A673 (cell line): ENCODE measurements around the gene PXDC1. TPM values are rescaled to one million over a fixed set of nuclear protein-coding genes. Genes with fewer than 3 reads are reported as not detected.

ENCODE experiments used
- BruUV-seq: library from RNA; stranded (reverse); fragments of 400-500 nt; replicated peaks from 2 replicates; lab custom pipeline; 2021; lab: Mats Ljungman, UMichigan
- CTCF ChIA-PET: fragments of 300-600 bp; sonication (Branson Sonifier 250); formaldehyde crosslinking; loops from one replicate; lab custom pipeline; 2022; ENCODE audit warnings: antibody characterized with exemption; lab: Charles Lee
- POLR2A ChIA-PET: fragments of 300-600 bp; sonication (Branson Sonifier 250); formaldehyde crosslinking; loops from one replicate; lab custom pipeline; 2022; ENCODE audit warnings: antibody characterized with exemption; ENCODE audit not compliant: low non-redundant PET; lab: Charles Lee
- DNase-seq: peaks from one replicate; pipeline ENCODE4 v3.0.0-alpha.2; 2015; ENCODE audit warnings: low spot score
- H3K27ac ChIP-seq: fragments of 200-600 bp; sonication (generic); 2 replicates; pipeline ENCODE4 v1.5.1; 2016; ENCODE audit warnings: mixed run types, low read depth, mild to moderate bottlenecking, mixed read lengths, antibody characterized with exemption, low read length; ENCODE audit not compliant: poor library complexity, severe bottlenecking
- H3K27me3 ChIP-seq: fragments of 200-600 bp; sonication (generic); replicated peaks from 2 replicates; pipeline ENCODE4 v1.6.1; 2017; ENCODE audit warnings: mixed run types, low read depth, mild to moderate bottlenecking, mixed read lengths, antibody characterized with exemption, low read length; ENCODE audit not compliant: insufficient read depth, poor library complexity
- H3K36me3 ChIP-seq: fragments of 200-600 bp; sonication (generic); 2 replicates; pipeline ENCODE4 v1.6.1; 2016; ENCODE audit warnings: mixed run types, mild to moderate bottlenecking, mixed read lengths, antibody characterized with exemption, low read length; ENCODE audit not compliant: insufficient read depth, poor library complexity, severe bottlenecking
- H3K4me1 ChIP-seq: fragments of 200-600 bp; sonication (generic); 2 replicates; pipeline ENCODE4 v1.6.1; 2017; ENCODE audit warnings: mixed run types, mild to moderate bottlenecking, mixed read lengths, antibody characterized with exemption, low read length; ENCODE audit not compliant: insufficient read depth, poor library complexity, severe bottlenecking
- H3K4me3 ChIP-seq: fragments of 200-600 bp; sonication (generic); 2 replicates; pipeline ENCODE4 v1.5.1; 2016; ENCODE audit warnings: low read depth, mixed run types, mild to moderate bottlenecking, mixed read lengths, low read length; ENCODE audit not compliant: poor library complexity, severe bottlenecking
- H3K9me3 ChIP-seq: fragments of 200-600 bp; sonication (generic); 2 replicates; pipeline ENCODE4 v1.6.1; 2016; ENCODE audit warnings: mixed run types, low read depth, mild to moderate bottlenecking, mixed read lengths, antibody characterized with exemption, low read length; ENCODE audit not compliant: poor library complexity, severe bottlenecking
- CTCF ChIP-seq: fragments of 300-800, 200-600 bp; sonication (generic); conservative IDR thresholded peaks from 2 replicates; pipeline ENCODE4 v1.5.1; 2017; ENCODE audit warnings: low read depth, mild to moderate bottlenecking, antibody characterized with exemption, low read length, moderate library complexity, mixed read lengths
- EZH2 ChIP-seq: fragments of 200-600 bp; sonication (generic); IDR thresholded peaks from 2 replicates; pipeline ENCODE4 v1.6.1; 2017; ENCODE audit warnings: borderline replicate concordance, low read depth, mild to moderate bottlenecking, mixed read lengths, antibody characterized with exemption, low read length; ENCODE audit not compliant: poor library complexity, severe bottlenecking
- intact Hi-C: fragments of 100-400 bp; cut with micrococcal nuclease; formaldehyde crosslinking; loops from one replicate; pipeline ENCODE4 v1.10.0; 2022; ENCODE audit not compliant: unreplicated experiment
- total RNA-seq: library from RNA; stranded (reverse); gene quantifications from 2 replicates; pipeline ENCODE4 v1.2.3, GENCODE V29; 2021

The PXDC1 gene
- total RNA-seq, 1 experiment from 2014 or later, result 5.2 TPM

DNA sequence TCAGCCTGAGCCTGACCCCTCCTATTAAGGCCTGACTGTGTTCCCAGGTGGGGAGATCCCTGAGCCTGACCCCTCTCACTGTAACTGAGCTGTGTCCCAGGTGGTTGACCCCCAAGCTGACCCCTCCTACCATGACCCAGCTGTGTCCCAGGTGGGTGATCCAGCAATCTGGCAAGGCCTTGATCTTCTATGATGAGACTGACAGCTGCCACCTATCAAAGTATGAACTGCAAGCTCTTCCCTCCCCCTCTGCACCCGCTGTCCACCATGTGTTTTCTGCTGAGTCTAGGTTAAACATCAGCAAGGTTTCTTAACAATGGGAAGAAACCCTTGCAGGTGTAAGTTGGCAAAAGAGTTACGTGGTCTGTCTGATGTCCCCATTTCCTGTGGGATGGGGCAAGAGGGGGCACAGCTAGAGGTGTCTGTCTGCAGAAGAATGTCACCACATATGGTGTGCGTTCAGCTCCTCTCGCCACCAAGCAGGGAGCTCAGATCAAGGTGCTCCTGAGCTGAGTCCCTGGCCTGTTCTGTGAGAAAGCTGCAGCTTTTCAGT, 5.9 kb downstream of the PXDC1 start:
- Histone ChIP-seq H3K9me3 (no peaks in the 10 kb centered on the region), H3K27me3 (no peaks in the 10 kb centered on the region), H3K36me3 (no peaks in the 10 kb centered on the region), H3K27ac (peak overlapping the region; percentile 16), H3K4me1 (peaks cover 44% of the 10 kb centered on the region), H3K4me3 (no peak overlapping the region)
- no peak for DNase-seq
- TF ChIP-seq EZH2 (no peak), CTCF (no peak)
- ChIA-PET POLR2A (no interaction called here), CTCF (interaction anchor here (1.3 kb wide), 1 partner anchor 233 kb away, joined by 4 read pairs; no protein-coding TSS in a partner anchor)
- BruUV-seq, result no TSS peak
- intact Hi-C loops, result loop anchor here (10.0 kb wide), 1 partner anchor 469 kb away; no protein-coding TSS in a partner anchor

- Histone ChIP-seq H3K9me3 (no peaks in the 10 kb centered on the region), H3K27ac (no peak overlapping the region), H3K27me3 (no peaks in the 10 kb centered on the region), H3K36me3 (no peaks in the 10 kb centered on the region), H3K4me3 (no peak overlapping the region), H3K4me1 (peaks cover 38% of the 10 kb centered on the region)
- DNase-seq, result no peak
- intact Hi-C loops, result loop anchor here (5.0 to 10.0 kb wide), 3 partner anchors 262 to 470 kb away; no protein-coding TSS in a partner anchor
- POLR2A ChIA-PET, result no interaction called here
- CTCF ChIA-PET, result no interaction called here
- TF ChIP-seq EZH2 (no peak), CTCF (no peak)
- BruUV-seq, result no TSS peak
Measured at GRCh38 chr6:3744901-3745470, 6.5 kb downstream of the PXDC1 start.

DNA sequence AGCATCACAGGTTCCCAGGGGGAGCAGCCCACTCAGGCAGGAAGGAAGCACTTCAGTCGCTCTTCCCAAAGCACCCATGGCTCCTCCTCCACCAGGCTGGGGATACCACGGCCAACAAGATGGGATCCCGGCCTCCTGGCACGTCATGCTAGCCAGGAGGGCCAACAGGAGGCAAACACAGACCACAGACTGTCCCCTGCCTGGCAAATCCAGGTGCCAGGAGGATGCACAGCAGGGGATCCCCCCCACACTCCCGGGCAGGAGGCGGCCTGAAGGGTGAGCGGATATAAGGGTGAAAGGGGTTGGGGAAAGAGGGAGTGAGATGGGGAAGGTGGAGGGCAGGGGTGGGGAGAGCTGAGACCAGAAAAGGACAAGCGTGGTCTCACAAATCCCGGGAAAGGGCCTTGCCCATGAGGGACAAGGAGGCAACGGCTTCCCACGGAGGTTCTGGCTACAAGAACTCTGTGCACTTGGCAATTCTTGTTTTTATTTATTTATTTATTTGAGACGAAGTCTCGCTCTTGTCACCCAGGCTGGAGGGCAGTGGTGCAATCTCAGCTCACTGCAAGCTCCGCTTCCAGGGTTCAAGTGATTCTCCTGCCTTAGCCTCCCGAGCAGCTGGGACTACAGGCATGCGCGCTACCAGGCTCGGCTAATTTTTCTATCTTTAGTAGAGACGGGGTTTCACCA, 7.2 kb downstream of the PXDC1 start:
- POLR2A ChIA-PET, result no interaction called here
- TF ChIP-seq EZH2 (no peak), CTCF (0 out of 2 replicates have a peak, but pooled peaks have one; percentile 8)
- H3K27me3 ChIP-seq, result no peaks in the 10 kb centered on the region
- no peak overlapping the region for H3K27ac ChIP-seq
- no peaks in the 10 kb centered on the region for H3K9me3 ChIP-seq
- CTCF ChIA-PET, result interaction anchor here (0.9 to 2.1 kb wide), 3 partner anchors 105 to 246 kb away, joined by 3 to 11 read pairs (median 3); partner anchors contain the start of gene FAM50B
- H3K4me1 ChIP-seq, result peaks cover 31% of the 10 kb centered on the region
- no peak overlapping the region for H3K4me3 ChIP-seq
- intact Hi-C loops, result loop anchor here (5.0 to 10.0 kb wide), 3 partner anchors 263 to 470 kb away; no protein-coding TSS in a partner anchor
- no peaks in the 10 kb centered on the region for H3K36me3 ChIP-seq
- BruUV-seq, result no TSS peak
- DNase-seq, result peak; percentile 51
